HL-60/S4 (cell line): ENCODE results near the gene ARID5A.

Experiments
- in situ Hi-C: fragments of 300-500 bp; cut with MboI; formaldehyde crosslinking; loops from 2 replicates; pipeline ENCODE4 v1.14.3; 2022; ENCODE audit warnings: low sequenced_read_pairs

The ARID5A gene

DNA sequence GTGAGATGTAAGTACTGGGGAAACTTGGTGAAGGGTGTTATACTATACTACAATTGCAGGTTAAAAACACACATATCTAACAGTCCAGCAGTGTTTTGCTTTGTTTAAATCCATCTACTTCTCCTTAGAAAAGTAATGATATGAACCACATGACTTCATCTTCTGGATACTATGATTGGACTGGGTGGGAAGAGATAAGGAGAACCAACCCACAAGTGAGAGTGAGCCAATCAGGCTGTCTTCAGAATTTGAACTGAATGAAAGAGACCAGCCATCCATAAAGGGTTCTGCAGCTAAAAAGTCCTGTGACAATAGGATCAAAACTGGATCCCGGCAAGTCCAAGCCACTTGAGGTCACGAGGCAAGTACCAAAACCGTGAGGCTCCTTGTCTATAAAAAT lies 54.9 kb downstream of the ARID5A start:
- in situ Hi-C loops, result no loop called here

DNA sequence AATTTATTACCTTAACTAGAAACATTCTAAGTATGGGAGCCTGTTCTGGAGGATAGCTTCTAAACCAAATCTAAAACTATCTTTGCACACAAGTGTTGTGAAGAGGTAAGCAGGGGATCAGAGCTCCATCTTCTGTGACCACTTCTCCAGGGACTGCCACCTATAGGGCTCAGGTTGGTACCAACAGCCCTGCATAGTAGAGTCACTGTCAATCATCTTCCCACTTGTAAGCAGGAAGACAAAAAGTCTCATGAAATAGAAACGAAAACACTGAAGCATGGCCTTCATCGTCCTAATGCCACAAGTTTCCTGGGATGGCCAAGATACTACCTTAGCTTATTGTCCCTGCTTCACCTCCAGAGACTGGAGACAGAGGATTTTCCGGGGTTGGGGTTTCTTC lies 57.7 kb downstream of the ARID5A start:
- in situ Hi-C loops, result no loop called here

DNA sequence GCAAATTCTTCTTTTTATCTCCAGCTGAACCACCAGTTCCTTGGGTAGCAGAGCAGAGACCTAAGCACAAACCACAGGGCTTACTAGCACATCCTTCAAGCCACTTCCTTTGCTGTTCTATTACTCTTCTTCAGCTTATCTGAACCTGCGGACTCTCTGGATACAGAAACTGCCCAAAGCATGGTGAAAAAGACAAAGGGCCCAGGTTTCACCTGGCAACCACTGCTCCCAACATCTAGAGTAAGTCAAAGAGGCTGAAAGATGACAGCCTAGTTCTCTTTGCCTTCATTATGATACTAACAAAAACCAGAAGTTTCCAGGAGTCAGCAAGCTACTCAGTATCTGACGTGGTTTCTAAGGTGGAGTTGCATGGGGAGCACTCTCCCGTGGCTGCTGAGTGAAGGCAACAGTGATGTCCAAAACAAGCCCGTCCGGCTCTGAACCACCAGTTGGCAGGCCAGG lies 58.2 kb downstream of the ARID5A start:
- in situ Hi-C loops, result no loop called here

GRCh38 chr2:96596596-96596995 lies 60.0 kb downstream of the ARID5A start:
- in situ Hi-C loops, result no loop called here

DNA sequence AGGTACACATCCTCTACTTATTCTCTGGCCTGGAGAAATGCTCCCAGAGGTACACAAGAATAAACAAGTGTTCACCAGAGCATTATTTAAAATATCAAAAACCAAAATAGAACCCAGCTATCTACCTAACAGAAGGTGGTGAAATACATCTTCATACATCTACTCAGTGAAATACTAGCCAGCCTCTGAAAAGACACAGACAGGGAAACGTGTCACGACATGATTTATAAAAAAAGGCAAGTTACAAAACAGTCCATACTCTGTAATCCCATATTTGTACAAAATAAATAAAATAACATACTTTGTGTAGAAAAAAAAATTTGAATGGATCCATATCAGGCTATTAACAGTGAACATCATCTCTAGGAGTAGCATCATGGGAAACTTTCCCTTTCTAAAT lies 63.4 kb downstream of the ARID5A start:
- in situ Hi-C loops, result no loop called here

DNA sequence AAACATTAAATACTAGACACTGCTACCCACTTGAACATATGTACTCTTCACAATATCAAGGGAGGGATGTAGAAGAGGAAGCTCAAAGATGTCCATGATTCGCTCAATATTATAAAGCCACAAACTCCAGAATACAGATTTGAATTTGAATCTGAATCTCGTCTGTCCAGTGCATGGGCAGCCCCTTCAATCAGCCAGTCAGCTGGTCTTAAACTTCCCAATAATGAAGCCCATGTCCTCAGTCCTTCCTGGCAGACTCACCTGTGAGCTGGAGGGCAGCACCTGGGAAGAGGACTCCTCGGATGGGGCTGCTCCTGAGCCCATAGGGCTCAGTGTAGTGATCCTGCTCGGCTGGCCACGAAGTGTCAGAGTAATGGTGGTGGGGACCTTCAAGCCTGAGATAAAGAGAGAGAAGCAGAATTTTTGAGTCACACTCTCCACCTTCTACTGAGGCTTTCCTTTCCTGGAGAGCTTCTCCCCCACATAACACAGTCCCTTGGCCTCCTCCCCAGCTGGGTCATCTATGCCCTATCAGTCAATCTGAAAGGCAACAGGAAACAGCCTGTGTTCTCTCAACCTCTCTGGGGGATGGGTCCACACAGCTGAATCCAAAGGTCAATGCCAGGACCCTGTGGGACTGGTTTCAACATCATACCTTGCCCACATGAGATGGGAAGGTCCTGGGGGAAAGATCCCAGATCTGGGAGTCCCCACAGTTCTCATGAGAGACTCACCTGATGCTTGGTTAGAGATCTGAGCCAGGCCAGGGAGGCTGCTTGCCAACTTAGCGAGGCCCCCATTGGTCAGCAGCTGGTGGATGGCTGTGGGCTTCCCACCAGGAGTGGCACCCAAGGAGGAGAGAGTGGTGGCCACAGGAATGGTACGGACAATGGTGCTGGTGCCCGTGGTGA lies 65.1 kb downstream of the ARID5A start:
- in situ Hi-C loops, result no loop called here
